Mesenchymal stem cell (in vitro differentiated cells and primary cell): ENCODE results near the gene ELAPOR1.
A peak's percentile ranks its signal among the peaks of the same experiment; 100 is the strongest.

ENCODE experiments used
- DNase-seq: peaks from one replicate; pipeline ENCODE4 v3.0.0-alpha.2; 2013
- H2AFZ ChIP-seq: one replicate; pipeline ENCODE4 v1.6.1; 2013; ENCODE audit warnings: low read depth, mild to moderate bottlenecking, control low read depth, inconsistent platforms, low read length, moderate library complexity
- H2AK5ac ChIP-seq: 2 replicates; pipeline ENCODE4 v1.6.1; 2013; ENCODE audit warnings: low read length, moderate library complexity, mild to moderate bottlenecking, inconsistent platforms; ENCODE audit not compliant: severe bottlenecking
- H2BK120ac ChIP-seq: one replicate; pipeline ENCODE4 v1.6.1; 2013; ENCODE audit warnings: low read depth, mild to moderate bottlenecking, inconsistent platforms, low read length, moderate library complexity
- H2BK12ac ChIP-seq, 2 experiments: one replicate each; pipeline ENCODE4 v1.6.1; 2013; ENCODE audit warnings: inconsistent platforms in 2 of 2, low read length in 2 of 2, mild to moderate bottlenecking in 2 of 2, moderate library complexity in 2 of 2, control low read depth in 1 of 2
- H2BK15ac ChIP-seq: one replicate; pipeline ENCODE4 v1.6.1; 2013; ENCODE audit warnings: mild to moderate bottlenecking, low read depth, inconsistent platforms; ENCODE audit not compliant: poor library complexity, severe bottlenecking
- H2BK5ac ChIP-seq: 2 replicates; pipeline ENCODE4 v1.6.1; 2013; ENCODE audit warnings: low read depth, mild to moderate bottlenecking, low read length, control low read depth, inconsistent platforms; ENCODE audit not compliant: poor library complexity, severe bottlenecking
- H3K14ac ChIP-seq, 2 experiments: one replicate each; pipeline ENCODE4 v1.6.1; 2013; ENCODE audit warnings: inconsistent platforms in 2 of 2, low read length in 2 of 2, control low read depth in 1 of 2, mild to moderate bottlenecking in 1 of 2, moderate library complexity in 1 of 2
- H3K18ac ChIP-seq, 2 experiments: one replicate each; pipeline ENCODE4 v1.6.1; 2013; ENCODE audit warnings: inconsistent platforms in 2 of 2, low read length in 2 of 2, control low read depth in 1 of 2, low read depth in 1 of 2, mild to moderate bottlenecking in 1 of 2
- H3K23ac ChIP-seq, 2 experiments: one replicate each; pipeline ENCODE4 v1.6.1; 2013; ENCODE audit warnings: inconsistent platforms in 2 of 2, low read length in 2 of 2, mild to moderate bottlenecking in 2 of 2, moderate library complexity in 2 of 2, control low read depth in 1 of 2
- H3K27ac ChIP-seq: 2 replicates; pipeline ENCODE4 v1.5.1; 2013; ENCODE audit warnings: mild to moderate bottlenecking, moderate library complexity, low read length, control low read depth, inconsistent platforms; ENCODE audit not compliant: poor library complexity, severe bottlenecking
- H3K27me3 ChIP-seq, 2 experiments: 2 replicates each; pipeline versions ENCODE4 v1.6.1 to v1.7.0; 2013; ENCODE audit warnings: low read length in 2 of 2, mild to moderate bottlenecking in 2 of 2, moderate library complexity in 2 of 2, control low read depth in 1 of 2, inconsistent platforms in 1 of 2; ENCODE audit not compliant: control insufficient read depth in 1 of 2, insufficient read depth in 1 of 2
- H3K36me3 ChIP-seq, 2 experiments: 2 replicates each; pipeline versions ENCODE4 v1.6.1 to v1.7.0; 2013; ENCODE audit warnings: low read length in 2 of 2, control low read depth in 1 of 2, inconsistent platforms in 1 of 2, low read depth in 1 of 2, mild to moderate bottlenecking in 1 of 2; ENCODE audit not compliant: insufficient read depth in 2 of 2, control insufficient read depth in 1 of 2
- H3K4ac ChIP-seq, 2 experiments: one replicate each; pipeline ENCODE4 v1.6.1; 2013; ENCODE audit warnings: inconsistent platforms in 2 of 2, low read length in 2 of 2, mild to moderate bottlenecking in 2 of 2, moderate library complexity in 2 of 2, control low read depth in 1 of 2, low read depth in 1 of 2
- H3K4me1 ChIP-seq: 2 replicates; pipeline ENCODE4 v1.6.1; 2013; ENCODE audit warnings: low read depth, low read length, control low read depth; ENCODE audit not compliant: control insufficient read depth, insufficient read depth
- H3K4me2 ChIP-seq: 2 replicates; pipeline ENCODE4 v1.6.1; 2013; ENCODE audit warnings: low read length, mild to moderate bottlenecking, inconsistent platforms; ENCODE audit not compliant: poor library complexity, severe bottlenecking
- H3K4me3 ChIP-seq, 2 experiments: 2 replicates each; pipeline versions ENCODE4 v1.5.1 to v1.7.0; 2013; ENCODE audit warnings: low read length in 2 of 2, mild to moderate bottlenecking in 2 of 2, control low read depth in 1 of 2, low read depth in 1 of 2; ENCODE audit not compliant: insufficient read depth in 1 of 2
- H3K79me1 ChIP-seq: replicated peaks from 2 replicates; pipeline ENCODE4 v1.6.1; 2013; ENCODE audit warnings: mild to moderate bottlenecking, control low read depth, low read length, inconsistent platforms; ENCODE audit not compliant: poor library complexity, severe bottlenecking
- H3K9ac ChIP-seq: 2 replicates; pipeline ENCODE4 v1.7.0; 2013; ENCODE audit warnings: mild to moderate bottlenecking, low read length, moderate library complexity
- H3K9me3 ChIP-seq: 2 replicates; pipeline ENCODE4 v1.7.0; 2013; ENCODE audit warnings: mild to moderate bottlenecking, low read length; ENCODE audit not compliant: control insufficient read depth
- H4K8ac ChIP-seq: one replicate; pipeline ENCODE4 v1.6.1; 2013; ENCODE audit warnings: inconsistent platforms, mild to moderate bottlenecking, low read length, moderate library complexity
- H4K91ac ChIP-seq: one replicate; pipeline ENCODE4 v1.6.1; 2013; ENCODE audit warnings: mild to moderate bottlenecking, low read length, inconsistent platforms
- WGBS: methylation state at CpG from one replicate; pipeline ENCODE4 v1.1.7; 2013; ENCODE audit warnings: mixed read lengths; 5-methylcytosine and 5-hydroxymethylcytosine counted together

Gene ELAPOR1

GRCh38 chr1:109094377-109094803 is 19.5 kb upstream of the ELAPOR1 start:
- Histone ChIP-seq H3K4me1 (peaks cover 11% of the 10 kb centered on the region), H2BK120ac (no peak overlapping the region), H3K4me3 (no peak overlapping the region), H3K27ac (no peak overlapping the region), H2AK5ac (no peak overlapping the region), H3K79me1 (peaks cover 10% of the 10 kb centered on the region), H2BK15ac (no peak overlapping the region), H3K27me3 (no peaks in the 10 kb centered on the region), H2BK12ac (no peak overlapping the region), H3K23ac (no peak overlapping the region), H3K4me2 (no peak overlapping the region), H3K9ac (peak overlapping the region; percentile 31), H2BK5ac (no peak overlapping the region), H3K14ac (no peak overlapping the region), H4K8ac (peak overlapping the region; percentile 39), H3K18ac (no peak overlapping the region), H3K4ac (no peak overlapping the region), H2AFZ (no peak overlapping the region), H3K36me3 (peaks cover 0 to 34% of the 10 kb centered on the region in 2 experiments), H3K9me3 (no peaks in the 10 kb centered on the region), H4K91ac (no peak overlapping the region)
- peak; percentile 94 for DNase-seq
- 5% methylated on average over 6 of the region's 7 CpGs for WGBS

GRCh38 chr1:109094871-109095270 is 19.0 kb upstream of the ELAPOR1 start:
- Histone ChIP-seq H3K4me1 (peaks cover 11% of the 10 kb centered on the region), H2BK120ac (no peak overlapping the region), H4K8ac (no peak overlapping the region), H3K79me1 (peaks cover 6% of the 10 kb centered on the region), H3K23ac (no peak overlapping the region), H3K36me3 (peaks cover 0 to 34% of the 10 kb centered on the region in 2 experiments), H2BK5ac (no peak overlapping the region), H2AK5ac (no peak overlapping the region), H3K14ac (no peak overlapping the region), H3K27ac (no peak overlapping the region), H3K4me3 (no peak overlapping the region), H3K27me3 (no peaks in the 10 kb centered on the region), H2AFZ (no peak overlapping the region), H3K9ac (peak overlapping the region; percentile 31), H3K9me3 (no peaks in the 10 kb centered on the region), H4K91ac (no peak overlapping the region), H3K18ac (no peak overlapping the region), H3K4me2 (no peak overlapping the region), H2BK15ac (no peak overlapping the region), H2BK12ac (no peak overlapping the region), H3K4ac (no peak overlapping the region)
- no peak for DNase-seq
- 97% methylated on average over 1 of the region's 1 CpG for WGBS

GRCh38 chr1:109095631-109096030 is 18.3 kb upstream of the ELAPOR1 start:
- Histone ChIP-seq H3K79me1 (peaks cover 6% of the 10 kb centered on the region), H4K8ac (no peak overlapping the region), H3K4me2 (no peak overlapping the region), H3K27me3 (no peaks in the 10 kb centered on the region), H3K4ac (no peak overlapping the region), H2AK5ac (no peak overlapping the region), H3K27ac (no peak overlapping the region), H3K4me3 (no peak overlapping the region), H3K23ac (no peak overlapping the region), H3K18ac (no peak overlapping the region), H2BK5ac (no peak overlapping the region), H3K9ac (peak overlapping the region; percentile 31), H2BK12ac (no peak overlapping the region), H3K4me1 (peaks cover 9% of the 10 kb centered on the region), H2BK15ac (no peak overlapping the region), H3K14ac (no peak overlapping the region), H2BK120ac (no peak overlapping the region), H3K9me3 (no peaks in the 10 kb centered on the region), H2AFZ (no peak overlapping the region), H3K36me3 (peaks cover 0 to 34% of the 10 kb centered on the region in 2 experiments), H4K91ac (no peak overlapping the region)
- DNase-seq = no peak
- WGBS = 95% methylated on average over 1 of the region's 1 CpG

GRCh38 chr1:109096120-109096519 is 17.8 kb upstream of the ELAPOR1 start:
- Histone ChIP-seq H3K4me1 (peaks cover 9% of the 10 kb centered on the region), H4K91ac (no peak overlapping the region), H4K8ac (no peak overlapping the region), H3K14ac (no peak overlapping the region), H3K9ac (no peak overlapping the region), H3K23ac (no peak overlapping the region), H3K27me3 (no peaks in the 10 kb centered on the region), H2BK12ac (no peak overlapping the region), H3K36me3 (peaks cover 0 to 34% of the 10 kb centered on the region in 2 experiments), H3K9me3 (no peaks in the 10 kb centered on the region), H3K4me3 (no peak overlapping the region), H2BK5ac (no peak overlapping the region), H3K4me2 (no peak overlapping the region), H2AFZ (no peak overlapping the region), H2BK15ac (no peak overlapping the region), H2AK5ac (no peak overlapping the region), H3K27ac (no peak overlapping the region), H2BK120ac (no peak overlapping the region), H3K79me1 (peaks cover 6% of the 10 kb centered on the region), H3K4ac (no peak overlapping the region), H3K18ac (no peak overlapping the region)
- WGBS = 90% methylated on average over 1 of the region's 1 CpG
- no peak for DNase-seq
